ENCODE results near the gene R3HDML. TPM values are rescaled to one million over a fixed set of nuclear protein-coding genes. Genes with fewer than 3 reads are reported as not detected.
"Not testable (repeated sequence)": the region's sequence is repeated elsewhere in the genome, so short reads cannot be mapped to it uniquely, and the experiment has no call there.

R3HDML gene
- total and polyA plus RNA-seq, 9 of the 15 experiments (the other 6 are each of a cell fraction or from before 2014, with no cell fraction given): not detected

GRCh38 chr20:44326391-44327159 lies 10.3 kb upstream of the R3HDML start:
- Histone ChIP-seq H3K27ac (ENCODE audit: extremely low read depth, low read depth, low read length) (no peak overlapping the region), H3K36me3 (ENCODE audit: control insufficient read depth, insufficient read depth, low read length) (no peaks in the 10 kb centered on the region), H3K27me3 (ENCODE audit: control insufficient read depth in 2 of 2, insufficient read depth in 2 of 2, low read length in 2 of 2) (peaks cover 7 to 30% of the 10 kb centered on the region in 2 experiments), H3K79me2 (ENCODE audit: control insufficient read depth, insufficient read depth, low read length) (no peaks in the 10 kb centered on the region), H2AFZ (ENCODE audit: low read depth, low read length) (no peak overlapping the region), H3K9me1 (ENCODE audit: control insufficient read depth, insufficient read depth, low read length) (no peaks in the 10 kb centered on the region), H3K4me3 (no peak overlapping the region), H3K9me3 (replicated peaks; ENCODE audit: control insufficient read depth, insufficient read depth, low read depth, low read length) (no peaks in the 10 kb centered on the region), H3K9ac (ENCODE audit: insufficient read depth in 1 of 2, low read depth in 2 of 2, low read length in 2 of 2) (no peak overlapping the region), H3K4me2 (ENCODE audit: insufficient read depth, low read length) (no peak overlapping the region), H3K4me1 (replicated peaks in 1 of 2; ENCODE audit: control insufficient read depth in 2 of 2, insufficient read depth in 2 of 2, low read length in 2 of 2) (peaks cover 0 to 5% of the 10 kb centered on the region in 2 experiments; a peak in 1 of 5 replicates), H4K20me1 (replicated peaks; ENCODE audit: control insufficient read depth, insufficient read depth, low read length) (0 out of 2 replicates have a peak, but pooled peaks cover 4% of the 10 kb centered on the region)
- intact Hi-C loops (cut with micrococcal nuclease): no loop called here
- FAIRE-seq: no peak
- BruUV-seq (replicated peaks): no TSS peak
- TF ChIP-seq RBM17 (IDR thresholded peaks at IDR 0.05; ENCODE audit: borderline replicate concordance, low read depth, low read length) (no peak), EGR1 (conservative IDR thresholded peaks at IDR 0.05) (peak; percentile 41)
- ATAC-seq: no peak
- WGBS (ENCODE audit: insufficient coverage, low coverage, missing lambda C conversion rate): 20% methylated on average over 22 of the region's 50 CpGs
- peak in 2 of 4 experiments; percentile 55 to 61 for DNase-seq (ENCODE audit: extremely low read depth in 1 of 4, low spot score in 3 of 4)
- CTCF ChIA-PET (ENCODE audit: low intra/inter-chr PET ratio): interaction anchor here (0.6 kb wide), 1 partner anchor 994 kb away, joined by 3 read pairs; no protein-coding TSS in a partner anchor
- POLR2A ChIA-PET: no interaction called here
- in situ Hi-C loops (cut with MboI): no loop called here

- FAIRE-seq; CTCF ChIA-PET (ENCODE audit: low intra/inter-chr PET ratio): not testable (repeated sequence)
- POLR2A ChIA-PET: interaction anchor here (0.6 kb wide), 2 partner anchors 31 to 128 kb away, joined by 3 to 4 read pairs; no protein-coding TSS in a partner anchor
These were observed 9.1 kb upstream of the R3HDML start for GRCh38 chr20:44327748-44328147.

More at GRCh38 chr20:44327748-44328147, 9.1 kb upstream of the R3HDML start:
- H3K9ac ChIP-seq (ENCODE audit: insufficient read depth in 1 of 2, low read depth in 2 of 2, low read length in 2 of 2); H3K79me2 ChIP-seq (ENCODE audit: control insufficient read depth, insufficient read depth, low read length); H3K9me1 ChIP-seq (ENCODE audit: control insufficient read depth, insufficient read depth, low read length); DNase-seq (ENCODE audit: extremely low read depth in 1 of 4, low spot score in 3 of 4); intact Hi-C loops (cut with micrococcal nuclease); H3K36me3 ChIP-seq (ENCODE audit: control insufficient read depth, insufficient read depth, low read length); H2AFZ ChIP-seq (ENCODE audit: low read depth, low read length); ATAC-seq; H3K4me2 ChIP-seq (ENCODE audit: insufficient read depth, low read length); BruUV-seq (replicated peaks); H3K4me3 ChIP-seq; H4K20me1 ChIP-seq (replicated peaks; ENCODE audit: control insufficient read depth, insufficient read depth, low read length); in situ Hi-C loops (cut with MboI); H3K4me1 ChIP-seq (replicated peaks in 1 of 2; ENCODE audit: control insufficient read depth in 2 of 2, insufficient read depth in 2 of 2, low read length in 2 of 2); H3K27ac ChIP-seq (ENCODE audit: extremely low read depth, low read depth, low read length); H3K9me3 ChIP-seq (replicated peaks; ENCODE audit: control insufficient read depth, insufficient read depth, low read depth, low read length): not testable (repeated sequence)
- peaks cover 9 to 39% of the 10 kb centered on the region in 2 experiments for H3K27me3 ChIP-seq (ENCODE audit: control insufficient read depth in 2 of 2, insufficient read depth in 2 of 2, low read length in 2 of 2)
- WGBS (ENCODE audit: insufficient coverage, low coverage, missing lambda C conversion rate): 9% methylated on average over 5 of the region's 7 CpGs
- peak; percentile 51 for TF ChIP-seq NFIC (IDR thresholded peaks at IDR 0.05)

Data from K562 (cell line).